Transverse colon (tissue), 4 donors: Measurements from ENCODE around the gene PLSCR1. TPM values are rescaled to one million over a fixed set of nuclear protein-coding genes. Genes with fewer than 3 reads are reported as not detected.

Source experiments
- DNase-seq: peaks from one replicate; pipeline ENCODE4 v3.0.0-alpha.2; 2019
- H3K27ac ChIP-seq, 4 donors: fragments of 200-600 bp; sonication (generic); 2 replicates each; pipeline ENCODE4 v1.5.1; 2016 to 2018; ENCODE audit warnings: inconsistent platforms in 4 of 4
- H3K27me3 ChIP-seq: fragments of 200-600 bp; sonication (generic); 2 replicates; pipeline ENCODE4 v1.5.1; 2017; ENCODE audit warnings: inconsistent platforms
- H3K36me3 ChIP-seq, 4 donors: fragments of 200-600 bp; sonication (generic); 2 replicates each; pipeline ENCODE4 v1.5.1; 2017 to 2019; ENCODE audit warnings: inconsistent platforms in 4 of 4
- H3K4me1 ChIP-seq, 4 donors: fragments of 200-600 bp; sonication (generic); 2 replicates each; pipeline ENCODE4 v1.5.1; 2017 to 2020; ENCODE audit warnings: inconsistent platforms in 4 of 4
- H3K4me3 ChIP-seq, 4 donors: fragments of 200-600 bp; sonication (generic); 1 replicate in 1 of 4; 2 replicates in 3 of 4; pipeline versions ENCODE4 v1.5.1 to v1.6.1; 2017 to 2019; ENCODE audit warnings: inconsistent platforms in 4 of 4
- H3K9me3 ChIP-seq, 2 donors: fragments of 200-600 bp; sonication (generic); 2 replicates each; pipeline ENCODE4 v1.5.1; 2017 to 2019; ENCODE audit warnings: inconsistent platforms in 2 of 2
- CTCF ChIP-seq, 5 experiments: fragments of 200-600 bp in 3 of 5; fragments of 450-650 bp in 2 of 5; sonication (generic) in 3 of 5; IDR thresholded peaks; 1 replicate in 2 of 5; 2 replicates in 3 of 5; pipeline ENCODE4 v1.5.1; 2016 to 2017; ENCODE audit warnings: antibody characterized with exemption in 5 of 5, inconsistent platforms in 3 of 5, mild to moderate bottlenecking in 2 of 5, moderate library complexity in 1 of 5
- EP300 ChIP-seq: sonication (generic); formaldehyde crosslinking; IDR thresholded peaks from one replicate; pipeline ENCODE4 v1.6.1; 2017; ENCODE audit warnings: antibody characterized with exemption, low read depth
- POLR2A ChIP-seq: fragments of 450-650 bp; IDR thresholded peaks from one replicate; pipeline ENCODE4 v1.6.1; 2016; ENCODE audit warnings: antibody characterized with exemption, mild to moderate bottlenecking, moderate library complexity
- POLR2AphosphoS5 ChIP-seq, 3 donors: sonication (generic); formaldehyde crosslinking; IDR thresholded peaks; one replicate each; pipeline ENCODE4 v1.6.1; 2016; ENCODE audit warnings: antibody characterized with exemption in 3 of 3
- WGBS, 2 donors: methylation state at CpG; one replicate each; pipeline ENCODE4 v1.1.5; 2018; ENCODE audit warnings: low coverage in 1 of 2; 5-methylcytosine and 5-hydroxymethylcytosine counted together
- in situ Hi-C, 4 donors: fragments of 200-750 bp; cut with MboI; loops; one replicate each; pipeline versions ENCODE4 v1.15.0 to v1.15.1; 2017; ENCODE audit warnings: low sequenced_read_pairs in 3 of 4, low pct_ligation_motif_present in 1 of 4, low pct_unique_long_range_greater_than_20kb in 1 of 4
- intact Hi-C: fragments of 100-400 bp; cut with DNase I; formaldehyde crosslinking; loops from one replicate; pipeline ENCODE4 v1.15.1; 2023; ENCODE audit warnings: low total_unique reads
- total RNA-seq, 4 donors: library from RNA; depleted of rRNA; stranded (reverse); fragments of >200 nt; gene quantifications; one replicate each; pipeline ENCODE4 v1.1.0, GENCODE V29; 2016

Gene PLSCR1
- total RNA-seq, 4 donors from 2014 or later: 101 to 333 (median 214) TPM

GRCh38 chr3:146561879-146562278 lies 17.5 kb upstream of the PLSCR1 start:
- in situ Hi-C loops: no loop called here
- intact Hi-C loops: no loop called here
- WGBS, 2 donors: 82% methylated on average over 1 of the region's 1 CpG; no CpG with 5 or more reads in 1 of the 2 donors

DNA sequence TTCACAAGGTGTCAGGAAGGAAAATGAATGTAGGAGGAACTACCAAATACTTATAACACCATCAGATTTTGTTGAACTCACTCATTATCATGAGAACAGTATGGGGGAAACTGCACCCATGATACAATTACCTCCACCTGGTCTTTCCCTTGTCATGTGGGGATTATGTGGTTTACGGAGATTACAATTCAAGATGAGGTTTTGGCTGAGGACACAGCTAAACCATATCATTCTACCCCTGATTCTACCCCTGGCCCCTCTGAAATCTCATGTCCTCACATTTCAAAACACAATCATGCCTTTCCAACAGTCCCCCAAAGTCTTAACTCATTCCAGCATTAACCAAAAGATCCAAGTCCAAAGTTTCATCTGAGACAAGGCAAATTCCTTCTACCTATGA lies 17.1 kb upstream of the PLSCR1 start:
- no peaks in the 10 kb centered on the region for H3K36me3 ChIP-seq
- in situ Hi-C loops: no loop called here
- TF ChIP-seq EP300 (no peak), POLR2AphosphoS5 (IDR thresholded peaks at IDR 0.05) (no peak), POLR2A (no peak), CTCF (IDR thresholded peaks at IDR 0.05) (no peak)
- intact Hi-C loops: no loop called here
- 96 to 100% methylated on average over 1 of the region's 1 CpG for WGBS, 2 donors
- H3K4me3 ChIP-seq: no peak overlapping the region
- no peaks in the 10 kb centered on the region for H3K9me3 ChIP-seq
- H3K27me3 ChIP-seq: no peaks in the 10 kb centered on the region
- no peaks in the 10 kb centered on the region for H3K4me1 ChIP-seq
- H3K27ac ChIP-seq: no peak overlapping the region
- DNase-seq: no peak

More at GRCh38 chr3:146561879-146562278, 17.5 kb upstream of the PLSCR1 start:
- Histone ChIP-seq H3K9me3 (no peaks in the 10 kb centered on the region), H3K27me3 (no peaks in the 10 kb centered on the region), H3K27ac (no peak overlapping the region), H3K4me1 (no peaks in the 10 kb centered on the region), H3K4me3 (no peak overlapping the region), H3K36me3 (no peaks in the 10 kb centered on the region)
- no peak for DNase-seq
- no peak for TF ChIP-seq EP300
- TF ChIP-seq POLR2A: no peak
- no peak for TF ChIP-seq POLR2AphosphoS5 (IDR thresholded peaks at IDR 0.05)
- TF ChIP-seq CTCF (IDR thresholded peaks at IDR 0.05): no peak

GRCh38 chr3:146560678-146561077 lies 16.3 kb upstream of the PLSCR1 start:
- no peak for DNase-seq
- no peaks in the 10 kb centered on the region for H3K9me3 ChIP-seq
- TF ChIP-seq CTCF (IDR thresholded peaks at IDR 0.05) (no peak), EP300 (no peak), POLR2AphosphoS5 (IDR thresholded peaks at IDR 0.05) (no peak), POLR2A (no peak)
- H3K36me3 ChIP-seq: no peaks in the 10 kb centered on the region
- H3K4me3 ChIP-seq: no peak overlapping the region
- intact Hi-C loops: no loop called here
- no peaks in the 10 kb centered on the region for H3K4me1 ChIP-seq
- 77 to 87% methylated on average over 2 of the region's 2 CpGs for WGBS, 2 donors
- no peaks in the 10 kb centered on the region for H3K27me3 ChIP-seq
- in situ Hi-C loops: no loop called here
- no peak overlapping the region for H3K27ac ChIP-seq

- no peak for DNase-seq
- no peaks in the 10 kb centered on the region for H3K36me3 ChIP-seq
- TF ChIP-seq EP300 (no peak), CTCF (IDR thresholded peaks at IDR 0.05) (no peak), POLR2A (no peak)
- no peak overlapping the region for H3K27ac ChIP-seq
- intact Hi-C loops: no loop called here
- 67 to 87% methylated on average over 3 of the region's 3 CpGs for WGBS, 2 donors
- H3K27me3 ChIP-seq: no peaks in the 10 kb centered on the region
- in situ Hi-C loops: no loop called here
- no peaks in the 10 kb centered on the region for H3K9me3 ChIP-seq
- H3K4me3 ChIP-seq: no peak overlapping the region
- H3K4me1 ChIP-seq: no peaks in the 10 kb centered on the region
These were observed 15.0 kb upstream of the PLSCR1 start for GRCh38 chr3:146559388-146559787.
